Epithelial cell of esophagus (primary cell): ENCODE data around the gene ATP6V0D1.

ENCODE experiments used
- DNase-seq: peaks from one replicate; pipeline ENCODE4 v3.0.0; 2010; ENCODE audit warnings: low read depth
- H3K4me3 ChIP-seq: 2 replicates; pipeline ENCODE4 v1.5.1; 2011; ENCODE audit warnings: mild to moderate bottlenecking, low read length, control low read depth
- TF ChIP-seq, protein P1 (sequence below): IDR thresholded peaks from 2 replicates; pipeline ENCODE4 v1.5.1; 2011; ENCODE audit warnings: low read depth, mild to moderate bottlenecking, low read length, control low read depth, inconsistent platforms; ENCODE audit not compliant: insufficient read depth; ENCODE audit errors: missing control alignments

Gene ATP6V0D1

DNA sequence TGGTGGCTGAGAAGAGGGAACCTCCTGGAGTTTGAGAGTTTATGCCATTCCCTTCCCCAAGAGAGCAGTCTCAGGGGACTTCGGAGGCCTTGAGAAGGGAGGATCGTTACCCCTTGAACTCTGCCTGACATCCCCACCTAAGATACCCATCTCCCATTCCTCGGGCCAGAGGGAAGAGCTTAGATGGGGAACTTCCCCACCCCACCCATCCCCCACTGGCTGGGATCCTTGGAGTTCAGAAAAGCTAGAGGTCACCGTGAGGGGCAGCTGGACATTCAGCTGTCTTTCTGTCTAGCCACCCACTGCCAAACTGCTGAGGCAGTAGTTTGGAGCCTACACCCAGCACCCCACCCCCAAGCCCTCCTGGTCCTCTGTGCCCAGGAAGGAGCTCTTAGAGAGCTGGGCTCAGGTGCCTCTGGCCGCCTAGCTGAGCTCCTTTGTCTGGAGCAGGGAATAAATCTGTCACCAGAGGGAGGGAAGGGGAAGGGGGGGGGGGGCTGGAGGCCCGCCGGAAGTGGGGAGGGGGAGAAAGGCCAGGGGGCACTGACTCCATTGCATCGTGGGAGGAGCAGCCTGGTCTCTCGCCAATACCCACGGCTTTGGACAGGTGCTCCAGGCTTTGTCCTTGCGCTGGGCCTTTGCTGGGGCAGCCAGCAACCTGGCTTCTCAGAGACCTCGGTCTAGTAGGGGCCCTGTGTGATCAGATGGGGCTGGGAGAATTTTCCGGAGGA is 49.0 kb downstream of the ATP6V0D1 start:
- no peak for DNase-seq
- H3K4me3 ChIP-seq, result peak overlapping the region; percentile 38
- TF ChIP-seq, protein P1, sequence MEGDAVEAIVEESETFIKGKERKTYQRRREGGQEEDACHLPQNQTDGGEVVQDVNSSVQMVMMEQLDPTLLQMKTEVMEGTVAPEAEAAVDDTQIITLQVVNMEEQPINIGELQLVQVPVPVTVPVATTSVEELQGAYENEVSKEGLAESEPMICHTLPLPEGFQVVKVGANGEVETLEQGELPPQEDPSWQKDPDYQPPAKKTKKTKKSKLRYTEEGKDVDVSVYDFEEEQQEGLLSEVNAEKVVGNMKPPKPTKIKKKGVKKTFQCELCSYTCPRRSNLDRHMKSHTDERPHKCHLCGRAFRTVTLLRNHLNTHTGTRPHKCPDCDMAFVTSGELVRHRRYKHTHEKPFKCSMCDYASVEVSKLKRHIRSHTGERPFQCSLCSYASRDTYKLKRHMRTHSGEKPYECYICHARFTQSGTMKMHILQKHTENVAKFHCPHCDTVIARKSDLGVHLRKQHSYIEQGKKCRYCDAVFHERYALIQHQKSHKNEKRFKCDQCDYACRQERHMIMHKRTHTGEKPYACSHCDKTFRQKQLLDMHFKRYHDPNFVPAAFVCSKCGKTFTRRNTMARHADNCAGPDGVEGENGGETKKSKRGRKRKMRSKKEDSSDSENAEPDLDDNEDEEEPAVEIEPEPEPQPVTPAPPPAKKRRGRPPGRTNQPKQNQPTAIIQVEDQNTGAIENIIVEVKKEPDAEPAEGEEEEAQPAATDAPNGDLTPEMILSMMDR, result no peak

GRCh38 chr16:67430977-67431774 is 49.8 kb downstream of the ATP6V0D1 start, which contains the start of gene HSD11B2:
TSS of gene HSD11B2 (plus strand) at chr16:67431121. CDS start at chr16:67431249, 128 bp downstream.
- peak within 1 kb of the TSS; percentile 39 for H3K4me3 ChIP-seq
- DNase-seq, result peak; percentile 65
- TF ChIP-seq, protein P1, result no peak

- TF ChIP-seq, protein P1, result no peak
- H3K4me3 ChIP-seq, result peak overlapping the region; percentile 39
- DNase-seq, result peak; percentile 53
These were observed 50.4 kb downstream of the ATP6V0D1 start for GRCh38 chr16:67430504-67430976.

GRCh38 chr16:67429799-67430503 is 51.0 kb downstream of the ATP6V0D1 start:
- H3K4me3 ChIP-seq, result peak overlapping the region; percentile 39
- TF ChIP-seq, protein P1, result no peak
- no peak for DNase-seq

GRCh38 chr16:67429053-67429798 is 51.7 kb downstream of the ATP6V0D1 start:
- TF ChIP-seq, protein P1, result no peak
- no peak overlapping the region for H3K4me3 ChIP-seq
- DNase-seq, result no peak

GRCh38 chr16:67428146-67428731 is 52.7 kb downstream of the ATP6V0D1 start:
- H3K4me3 ChIP-seq, result no peak overlapping the region
- DNase-seq, result peak; percentile 62
- TF ChIP-seq, protein P1, result peak; percentile 93
